Mucosa of descending colon (tissue), 3 donors: ENCODE measurements around the gene KCTD20. TPM values are rescaled to one million over a fixed set of nuclear protein-coding genes. Genes with fewer than 3 reads are reported as not detected.

ENCODE experiments used
- ATAC-seq: fragments of 200-7000 bp; cut with Tn5 transposase; one replicate; pipeline ENCODE4 v1.9.1; 2020; ENCODE audit warnings: mild to moderate bottlenecking, moderate library complexity
- DNase-seq, 3 donors: peaks; one replicate each; pipeline ENCODE4 v3.0.0-alpha.2; 2020
- H3K36me3 ChIP-seq: fragments of 200-600 bp; one replicate; pipeline ENCODE4 v1.8.0; 2021; ENCODE audit warnings: low read depth, mild to moderate bottlenecking
- H3K4me1 ChIP-seq: fragments of 200-600 bp; one replicate; pipeline ENCODE4 v1.8.0; 2021; ENCODE audit warnings: low read depth, mild to moderate bottlenecking
- H3K4me3 ChIP-seq: fragments of 200-600 bp; one replicate; pipeline ENCODE4 v1.8.0; 2021; ENCODE audit warnings: mild to moderate bottlenecking
- H3K9me3 ChIP-seq: fragments of 200-600 bp; one replicate; pipeline ENCODE4 v1.8.0; 2021; ENCODE audit warnings: mild to moderate bottlenecking
- CTCF ChIP-seq: fragments of 200-600 bp; IDR thresholded peaks from one replicate; pipeline ENCODE4 v1.8.0; 2022; ENCODE audit warnings: antibody characterized with exemption, mild to moderate bottlenecking
- intact Hi-C, 2 donors: fragments of 100-400 bp; cut with DNase I in 1 of 2; cut with micrococcal nuclease in 1 of 2; formaldehyde crosslinking; loops; one replicate each; pipeline versions ENCODE4 v1.11.0 to v1.11.1; 2022; cut with DNase I, micrococcal nuclease
- total RNA-seq, 3 donors: library from RNA; stranded (reverse); fragmentation: NEBNext Ultra II Directional in 2 of 3; extraction: Animal tissue kit (Norgen Biotek cat#: 25700) in 2 of 3; gene quantifications; one replicate each; pipeline versions ENCODE4 v1.2.1 to v1.2.4, GENCODE V29; 2021 to 2023
- donor health status: DM: no; HTN: no; CAD: no; lungs with moderate emphysema.
- donor health status: DM: no; HTN: no; CAD: no.
- donor health status: DM: no; HTN: yes; CAD: no.

The KCTD20 gene
- total RNA-seq, 3 donors from 2014 or later, result 24.4 to 40.5 (median 28.0) TPM

- intact Hi-C loops, result no loop called here
- DNase-seq, result no peak
- Histone ChIP-seq H3K9me3 (no peaks in the 10 kb centered on the region), H3K4me1 (peaks cover 11% of the 10 kb centered on the region), H3K36me3 (no peaks in the 10 kb centered on the region), H3K4me3 (no peak overlapping the region)
- TF ChIP-seq CTCF, result no peak
- no peak for ATAC-seq
Measured at GRCh38 chr6:36523936-36524499, 81.2 kb downstream of the KCTD20 start.

- Histone ChIP-seq H3K4me3 (no peak overlapping the region), H3K9me3 (no peaks in the 10 kb centered on the region), H3K4me1 (peaks cover 11% of the 10 kb centered on the region), H3K36me3 (no peaks in the 10 kb centered on the region)
- no peak for TF ChIP-seq CTCF
- no peak for ATAC-seq
- DNase-seq, result no peak
- intact Hi-C loops, result no loop called here
Measured at GRCh38 chr6:36524871-36525270, 82.1 kb downstream of the KCTD20 start.

DNA sequence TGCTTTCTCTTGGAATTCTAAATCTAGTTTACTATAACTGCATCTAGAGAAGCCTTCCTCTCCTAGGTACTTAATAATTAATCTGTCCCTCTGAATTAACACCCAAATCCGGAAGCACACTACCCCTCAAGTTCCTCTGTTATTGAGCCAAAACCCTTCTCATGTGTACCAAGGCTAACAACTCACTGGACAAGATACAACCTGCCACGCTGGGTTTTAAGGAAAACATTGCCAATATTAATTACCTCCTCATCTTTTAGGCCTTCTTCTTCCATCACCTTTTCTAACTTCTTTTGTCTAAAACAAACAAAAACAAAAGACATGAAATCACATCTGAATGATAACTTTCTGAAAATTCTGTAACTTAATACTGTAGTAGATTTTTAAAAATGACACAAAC, 82.5 kb downstream of the KCTD20 start:
- TF ChIP-seq CTCF, result no peak
- Histone ChIP-seq H3K9me3 (no peaks in the 10 kb centered on the region), H3K36me3 (no peaks in the 10 kb centered on the region), H3K4me1 (peaks cover 11% of the 10 kb centered on the region), H3K4me3 (no peak overlapping the region)
- DNase-seq, result no peak
- ATAC-seq, result no peak
- intact Hi-C loops, result no loop called here

DNA sequence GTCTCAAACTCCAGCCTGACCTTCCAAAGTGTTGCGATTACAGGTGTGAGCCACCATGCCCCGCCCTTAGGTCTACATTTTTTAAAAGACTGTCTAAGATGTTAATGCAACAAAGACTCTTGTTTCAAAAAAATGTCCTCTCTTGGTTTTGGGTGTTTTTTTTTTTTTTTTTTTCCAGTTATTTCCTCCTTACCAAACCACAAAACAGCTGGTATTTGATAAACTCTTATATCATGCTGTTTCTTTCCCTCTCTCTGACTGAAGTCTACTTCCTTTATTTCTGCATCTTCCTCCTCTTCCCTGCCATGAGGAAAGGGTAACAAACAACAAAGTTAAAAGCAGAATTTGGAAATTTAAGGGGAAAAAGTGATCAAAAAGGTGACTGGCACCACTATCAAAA, 83.3 kb downstream of the KCTD20 start:
- no peaks in the 10 kb centered on the region for H3K9me3 ChIP-seq
- DNase-seq, result no peak
- H3K4me1 ChIP-seq, result peaks cover 11% of the 10 kb centered on the region
- no peaks in the 10 kb centered on the region for H3K36me3 ChIP-seq
- intact Hi-C loops, result no loop called here
- peak; percentile 40 for ATAC-seq
- no peak for TF ChIP-seq CTCF
- no peak overlapping the region for H3K4me3 ChIP-seq

DNA sequence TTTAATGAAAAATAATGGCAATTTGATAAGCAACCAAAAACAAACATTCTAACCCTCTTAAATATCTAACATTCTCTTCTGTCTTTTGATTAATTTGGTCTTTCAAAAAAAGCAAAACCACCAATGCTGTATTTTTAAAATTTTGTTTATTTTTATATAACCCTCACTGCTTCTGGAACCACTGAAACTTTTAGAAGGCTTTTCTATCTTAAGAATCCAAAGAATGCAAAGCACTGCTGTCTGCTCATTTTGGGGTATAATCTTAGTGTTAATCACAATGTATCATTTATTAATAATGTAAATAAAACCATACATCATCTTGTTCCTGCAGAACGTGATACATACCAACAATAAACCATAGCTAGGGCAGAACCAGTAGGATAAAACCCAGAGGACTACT, 90.5 kb downstream of the KCTD20 start:
- Histone ChIP-seq H3K36me3 (no peaks in the 10 kb centered on the region), H3K4me1 (no peaks in the 10 kb centered on the region), H3K4me3 (no peak overlapping the region), H3K9me3 (no peaks in the 10 kb centered on the region)
- no peak for DNase-seq
- intact Hi-C loops, result no loop called here
- no peak for ATAC-seq
- no peak for TF ChIP-seq CTCF
